ENCODE results near the gene LHX6.

LHX6 gene

DNA sequence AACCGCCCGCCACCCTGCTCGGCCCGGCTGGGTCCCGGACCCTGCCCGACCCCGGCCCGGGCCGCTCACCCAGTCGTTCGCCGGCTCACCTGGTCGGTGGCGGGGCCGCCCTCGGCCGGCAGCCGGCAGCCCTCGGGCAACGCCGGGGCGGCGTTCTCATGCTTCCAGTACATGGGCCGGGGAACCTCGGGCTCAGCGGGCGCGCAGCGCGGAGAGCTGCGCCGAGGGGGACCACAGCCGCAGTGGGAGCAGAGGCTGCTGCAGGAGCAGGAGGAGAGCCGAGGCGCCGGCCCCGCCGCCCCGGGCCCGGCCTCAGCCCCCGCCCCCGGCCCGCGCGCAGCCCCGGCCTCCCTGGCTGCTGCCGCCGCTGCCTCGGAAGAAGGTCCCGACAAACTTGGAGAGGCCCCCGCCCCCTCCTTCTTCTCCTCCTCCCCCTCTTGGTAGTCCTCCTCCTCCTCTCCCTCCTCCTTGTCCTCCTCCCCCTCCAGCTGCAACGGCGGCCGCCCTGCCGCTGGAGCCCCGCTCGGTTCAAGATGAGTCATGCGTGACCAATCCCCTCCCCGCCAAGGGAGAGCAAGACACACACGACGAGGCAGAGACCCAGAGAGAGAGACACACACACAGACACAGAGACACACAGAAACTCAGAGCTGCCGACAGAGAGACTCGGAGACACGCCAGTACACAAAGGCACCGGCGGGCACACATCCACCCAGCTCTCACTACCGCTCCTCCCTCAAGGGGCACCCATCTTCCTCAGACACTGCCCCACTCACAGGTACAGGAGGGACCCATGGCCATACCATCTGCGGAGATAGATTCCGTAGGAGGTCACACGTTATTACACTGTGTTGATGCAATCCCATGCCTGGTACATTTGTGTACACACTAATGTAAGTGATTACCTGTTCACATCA lies at the start of gene LHX6:
Gene LHX6, minus strand, starts transcription at position 390 of the 917 bp plus-strand sequence. Its CDS starts 217 bp downstream, at position 173.
- DNase-seq, result no peak

DNA sequence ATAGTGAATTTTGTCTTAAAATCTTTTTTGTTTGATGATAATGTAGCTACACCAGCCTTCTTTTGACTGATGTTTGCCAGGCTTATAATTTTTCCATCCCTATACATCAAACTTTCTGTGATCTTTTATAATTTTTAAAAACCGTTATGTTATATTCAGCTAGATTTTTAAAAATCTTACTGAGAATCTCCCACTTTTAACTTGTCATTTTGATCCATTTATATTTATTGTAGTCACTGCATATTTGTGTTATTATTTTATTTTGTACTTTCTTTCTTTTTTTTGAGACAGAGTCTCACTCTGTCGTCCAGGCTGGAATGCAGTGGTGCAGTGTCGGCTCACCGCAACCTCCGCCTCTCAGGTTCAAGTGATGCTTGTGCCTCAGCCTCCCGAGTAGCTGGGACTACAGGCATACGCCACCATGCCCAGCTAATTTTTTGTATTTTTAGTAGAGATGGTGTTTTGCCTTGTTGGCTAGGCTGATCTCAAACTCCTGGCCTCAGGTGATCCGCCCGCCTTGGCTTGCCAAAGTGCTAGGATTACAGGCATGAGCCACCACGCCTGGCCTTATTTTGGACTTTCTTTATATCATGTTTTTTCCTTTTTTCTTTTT lies 48.6 kb upstream of the LHX6 start:
- DNase-seq, result no peak

DNA sequence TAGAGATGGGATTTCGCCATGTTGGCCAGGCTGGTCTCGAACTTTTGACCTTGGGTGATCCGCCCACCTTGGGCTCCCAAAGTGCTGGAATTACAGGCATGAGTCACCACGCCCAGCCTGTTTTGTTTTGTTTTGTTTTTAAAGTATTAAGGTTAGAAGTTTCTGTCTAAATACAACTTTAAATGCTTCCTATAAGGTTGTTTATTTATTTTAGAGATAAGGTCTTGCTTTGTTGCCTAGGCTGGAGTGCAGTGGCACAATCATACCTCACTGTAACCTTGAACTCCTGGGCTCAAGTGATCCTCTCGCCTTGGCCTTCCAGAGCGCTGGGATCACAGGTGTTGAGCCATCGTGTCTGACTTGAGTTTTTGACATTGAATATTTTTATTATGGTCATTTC lies 47.3 kb upstream of the LHX6 start:
- no peak for DNase-seq

DNA sequence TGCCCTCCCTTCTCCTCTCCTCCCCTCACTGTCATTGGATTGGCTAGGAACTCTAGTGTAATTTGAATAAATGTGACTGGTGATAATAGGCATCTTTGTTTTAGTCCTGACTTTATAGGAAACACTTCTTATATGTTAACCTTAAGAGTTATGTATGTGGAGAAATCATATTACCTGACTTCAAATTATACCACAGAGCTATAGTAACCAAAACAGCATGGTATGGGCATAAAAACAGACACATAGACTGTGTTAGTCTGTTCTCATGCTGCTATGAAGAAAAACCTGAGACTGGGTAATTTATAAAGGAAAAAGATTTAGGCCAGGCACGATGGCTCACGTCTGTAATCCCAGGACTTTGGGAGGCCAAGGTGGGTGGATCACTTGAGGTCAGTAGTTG lies 45.3 kb upstream of the LHX6 start:
- DNase-seq, result no peak

DNA sequence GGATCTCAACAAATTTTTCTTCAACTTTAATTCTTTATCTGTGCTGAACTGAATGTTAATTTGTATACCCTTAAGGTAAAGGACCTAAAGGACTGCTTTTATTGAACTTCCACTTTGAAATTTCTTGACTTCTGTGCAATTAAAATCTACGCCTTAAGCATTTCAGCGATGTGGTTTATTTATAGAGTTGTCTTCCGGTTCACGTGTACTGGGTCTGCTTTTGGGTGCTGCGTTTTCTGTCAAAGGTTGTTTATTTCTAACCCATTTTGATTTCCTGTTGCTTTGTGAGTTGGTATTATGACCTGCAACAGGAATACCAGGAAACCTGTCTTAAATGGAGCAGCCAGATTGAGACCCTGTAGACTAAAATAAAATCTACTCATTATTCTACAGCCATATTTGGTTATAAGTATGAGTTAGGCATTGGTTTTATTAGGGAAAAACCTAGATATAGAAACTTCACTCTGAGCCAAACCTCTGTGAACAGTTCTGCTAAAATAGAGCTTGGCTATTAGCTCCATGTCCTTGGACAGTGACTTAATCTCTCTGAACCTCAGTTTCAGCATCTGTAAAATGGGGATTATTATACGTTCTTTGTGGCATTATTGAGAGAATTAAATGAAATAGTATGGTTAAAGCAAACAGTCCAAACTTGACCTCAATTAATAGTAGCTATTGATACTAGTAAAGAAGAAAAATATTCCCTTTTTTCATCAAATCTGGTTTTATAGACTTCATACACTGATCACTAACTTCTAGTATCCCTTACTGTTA lies 39.5 kb upstream of the LHX6 start:
- DNase-seq, result no peak

- peak; percentile 65 for DNase-seq
These were observed 36.6 kb upstream of the LHX6 start for GRCh38 chr9:122265149-122265915.

DNA sequence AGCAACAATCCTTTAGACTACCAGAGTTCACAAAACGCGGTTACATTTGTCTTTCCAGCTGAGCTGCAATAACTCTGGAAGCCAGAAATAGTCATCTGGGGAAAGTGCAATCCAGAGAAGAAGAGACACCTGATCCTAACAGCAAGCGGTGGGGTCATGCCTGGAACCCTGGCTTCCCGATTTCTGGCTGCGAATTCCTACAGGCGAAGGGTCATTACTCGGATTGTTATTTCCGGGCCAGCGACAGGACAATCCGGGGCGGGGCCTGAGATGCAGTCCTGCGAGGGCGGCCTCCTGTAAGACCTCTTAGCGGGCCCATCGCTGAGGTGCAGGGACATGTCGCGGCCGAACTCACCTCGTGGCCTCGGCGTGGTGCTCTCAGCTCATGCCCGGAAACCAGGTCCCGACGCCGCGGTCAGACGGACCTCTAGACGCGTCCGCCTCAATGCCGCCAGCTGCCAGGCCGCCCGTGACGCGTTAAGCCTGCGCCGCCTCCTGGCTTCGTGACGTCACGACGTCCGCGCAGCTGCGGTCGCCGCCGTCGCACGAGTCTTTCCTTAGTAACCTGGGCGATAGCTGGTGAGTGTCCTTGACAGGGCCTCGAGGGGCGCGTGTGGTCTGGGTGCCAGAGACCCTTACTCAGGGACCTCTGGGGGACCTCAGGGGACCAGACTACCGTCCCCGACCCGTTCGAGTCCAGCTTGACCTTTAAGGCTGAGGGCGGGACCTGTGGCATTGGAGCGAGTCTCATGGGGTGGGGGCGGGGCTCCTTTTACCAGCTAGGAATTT lies 35.8 kb upstream of the LHX6 start, which contains the start of the genes MRRF and RBM18:
Gene MRRF, plus strand, starts transcription at position 523 of the 789 bp plus-strand sequence. CDS start 6,010 bp downstream, outside the sequence.
Gene RBM18, minus strand, starts transcription at position 481 of the 789 bp plus-strand sequence. CDS start 3,348 bp downstream, outside the sequence.
- peak; percentile 80 for DNase-seq

DNA sequence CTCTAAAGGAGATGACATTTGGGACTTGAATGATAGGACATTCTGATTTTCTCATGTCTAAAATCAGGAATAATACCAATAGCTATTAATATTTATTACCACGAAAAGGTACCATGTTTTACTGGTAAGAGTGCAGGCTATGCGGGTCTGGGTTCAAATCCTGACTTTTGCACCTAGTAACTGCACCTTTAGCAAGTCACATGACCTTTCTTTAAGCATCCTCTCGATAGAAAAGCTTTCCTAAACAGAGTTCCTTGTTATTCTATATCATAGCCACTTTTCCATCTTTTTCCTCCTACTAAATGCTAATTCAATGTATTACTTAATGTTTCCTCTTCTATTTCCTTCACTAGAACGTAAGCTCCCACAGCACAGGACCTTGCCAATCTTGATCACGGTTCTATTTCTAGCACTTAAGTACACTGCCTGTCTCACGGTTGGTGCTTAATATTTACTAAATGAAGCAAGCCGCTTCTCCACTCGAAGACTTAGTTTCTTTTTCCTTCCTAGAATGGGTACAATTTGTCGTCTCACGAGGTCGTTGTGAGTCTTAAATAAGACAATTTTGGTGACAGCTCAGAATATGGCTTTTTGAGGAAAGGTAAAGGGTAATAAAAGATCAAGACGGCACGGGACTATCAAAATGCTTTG lies 35.1 kb upstream of the LHX6 start:
- peak; percentile 18 for DNase-seq

DNA sequence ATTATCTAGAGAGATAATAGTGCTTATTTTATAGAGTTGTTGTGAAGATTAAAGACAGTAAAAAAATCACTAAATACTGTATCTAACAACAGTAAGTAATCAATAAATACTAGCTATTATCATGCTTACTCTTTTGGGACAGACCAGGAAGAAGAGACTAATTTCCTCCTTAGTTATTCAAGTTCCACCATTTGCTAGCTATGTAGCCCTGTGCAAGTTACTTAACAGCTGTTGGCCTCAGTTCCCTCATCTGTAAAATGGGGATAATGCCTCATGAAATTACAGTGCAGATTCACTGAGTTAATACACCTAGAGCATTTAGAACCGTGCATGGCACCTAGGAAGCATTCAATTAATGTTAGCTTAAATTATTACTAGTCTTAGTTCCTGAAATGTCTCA lies 33.3 kb upstream of the LHX6 start:
- DNase-seq, result no peak

GRCh38 chr9:122261469-122261881 lies 32.7 kb upstream of the LHX6 start:
- peak; percentile 2 for DNase-seq

DNA sequence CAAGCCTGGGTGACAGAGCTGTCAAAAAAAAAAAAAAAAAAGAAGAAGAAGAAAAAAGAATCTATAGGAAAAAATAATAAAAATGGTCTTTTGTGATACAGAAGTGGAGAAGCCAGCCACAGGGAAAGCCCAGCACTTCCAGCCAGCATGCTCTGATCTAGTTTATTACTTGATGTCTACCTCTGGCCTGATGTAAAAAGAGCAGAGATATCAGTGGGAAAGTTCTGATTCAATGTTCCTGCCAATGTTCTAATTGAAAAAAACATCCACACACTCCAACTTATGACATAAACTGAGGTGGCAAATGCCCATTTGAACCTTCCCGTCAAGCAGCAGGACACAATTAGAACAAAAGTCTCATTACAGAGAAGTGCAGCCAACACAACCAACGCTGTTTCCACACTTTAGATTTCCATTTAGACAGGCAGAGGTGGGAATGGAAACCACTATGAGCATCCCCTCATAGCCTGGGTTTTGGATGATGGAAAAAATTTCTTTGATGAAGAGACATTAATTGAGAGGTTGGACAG lies 30.2 kb upstream of the LHX6 start:
- no peak for DNase-seq

DNA sequence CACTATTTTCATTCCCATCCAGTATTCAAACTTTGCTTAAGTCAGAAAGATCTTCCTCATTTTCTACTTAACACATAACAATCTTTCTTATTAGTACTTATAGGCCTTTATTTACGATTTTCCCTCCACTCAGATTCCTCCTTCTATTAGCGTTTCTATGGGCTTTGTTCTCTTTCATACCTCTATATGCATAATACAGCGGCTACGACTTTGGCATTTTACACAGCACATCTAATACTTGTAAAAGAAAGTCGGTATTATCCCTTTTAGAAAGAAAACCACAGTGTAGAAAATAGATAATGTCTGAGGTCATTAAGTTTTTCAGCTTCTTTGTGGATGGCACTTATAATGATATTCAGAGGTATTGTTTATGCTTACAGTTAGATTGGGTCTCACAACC lies 27.4 kb upstream of the LHX6 start:
- no peak for DNase-seq

DNA sequence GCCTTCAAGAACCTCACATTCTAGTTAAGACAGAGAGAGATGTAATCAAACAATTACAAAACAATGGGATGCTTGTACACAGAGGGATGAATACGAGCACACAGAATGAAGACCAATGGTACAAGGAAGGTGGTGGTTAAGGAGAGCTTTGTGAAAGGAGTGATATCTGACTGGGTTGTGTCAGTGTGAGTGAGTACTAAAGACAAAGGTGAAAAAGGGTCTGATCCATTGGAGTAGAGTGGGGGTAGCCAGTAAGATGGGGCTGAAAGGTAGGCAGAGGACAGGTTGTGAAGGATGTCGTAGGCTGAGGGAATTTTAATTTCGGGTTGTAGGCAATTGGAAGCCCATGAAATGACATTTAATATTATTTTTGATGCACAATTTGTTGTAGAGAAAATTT lies 26.0 kb upstream of the LHX6 start:
- DNase-seq, result no peak

GRCh38 chr9:122252796-122253195 lies 24.0 kb upstream of the LHX6 start:
- DNase-seq, result no peak

DNA sequence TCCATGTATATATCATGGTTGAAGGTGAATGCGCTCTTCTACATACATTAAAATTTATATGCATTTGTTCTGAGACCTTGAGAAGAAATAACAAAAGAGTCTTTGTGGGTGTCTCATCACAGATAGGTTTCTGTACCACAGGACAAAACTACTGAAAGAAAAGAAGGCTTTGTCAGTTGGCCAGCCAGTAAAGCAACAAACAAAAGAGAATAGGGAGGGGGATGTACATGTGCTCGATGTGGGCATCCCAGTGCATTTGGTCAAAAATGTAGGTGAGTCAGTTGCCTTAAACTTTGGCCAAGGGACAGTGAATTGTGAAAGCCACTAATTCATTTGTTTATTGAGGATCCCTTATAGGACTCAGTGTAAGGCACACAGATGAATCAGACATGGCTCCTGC lies 22.6 kb upstream of the LHX6 start:
- DNase-seq, result no peak

GRCh38 chr9:122248448-122248865 lies 19.7 kb upstream of the LHX6 start:
- DNase-seq, result no peak

DNA sequence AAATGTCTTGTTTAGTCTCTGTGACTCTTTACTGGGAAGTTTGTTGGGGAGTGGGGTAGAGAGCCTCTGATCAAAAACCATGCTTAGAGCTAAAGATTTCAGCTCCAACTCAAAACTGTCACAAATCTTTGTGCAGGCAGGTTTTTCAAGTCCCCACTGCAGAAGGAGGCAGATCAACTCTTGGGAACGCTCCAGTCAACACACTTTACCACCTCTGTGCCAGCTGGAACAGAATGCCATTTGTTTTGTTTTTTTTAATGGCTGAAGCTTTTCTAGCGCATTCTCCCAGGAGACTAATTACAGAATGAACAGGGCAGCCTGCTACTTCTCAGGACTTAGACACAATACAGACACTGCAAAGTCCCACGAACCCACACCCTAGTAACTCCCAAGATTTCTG lies 17.9 kb upstream of the LHX6 start:
- no peak for DNase-seq

- no peak for DNase-seq
These were observed 15.6 kb upstream of the LHX6 start for GRCh38 chr9:122244349-122244748.

GRCh38 chr9:122239722-122240121 lies 11.0 kb upstream of the LHX6 start:
- no peak for DNase-seq

DNA sequence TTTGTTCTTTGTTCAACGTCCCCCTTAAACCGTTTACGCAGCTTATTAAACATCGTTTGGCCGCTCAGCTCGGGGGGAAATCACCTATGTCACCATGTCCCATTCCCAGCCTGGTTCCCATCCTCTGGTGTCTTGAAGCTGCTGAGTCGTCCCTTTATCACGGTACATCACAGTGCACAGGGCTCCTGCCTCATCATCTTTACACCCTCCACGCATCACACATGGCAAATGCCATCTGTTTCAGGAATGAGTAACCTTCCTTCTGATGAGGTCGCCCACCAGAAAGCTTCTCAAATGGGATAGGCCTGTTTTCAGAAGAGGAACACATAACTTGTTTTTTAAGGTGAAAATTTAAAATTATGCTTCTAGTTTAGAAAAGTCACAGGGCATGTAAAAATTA lies 7.9 kb upstream of the LHX6 start:
- no peak for DNase-seq

Measured in NCI-H510A treated with DMSO at 0.1 percent for 48 hours (cell line).